ENCODE data around the gene SLC22A25. TPM values are rescaled to one million over a fixed set of nuclear protein-coding genes. Genes with fewer than 3 reads are reported as not detected.

The SLC22A25 gene
- total and polyA plus RNA-seq, 10 of the 15 experiments (the other 5 are each of a cell fraction or from before 2014, with no cell fraction given), result not detected

DNA sequence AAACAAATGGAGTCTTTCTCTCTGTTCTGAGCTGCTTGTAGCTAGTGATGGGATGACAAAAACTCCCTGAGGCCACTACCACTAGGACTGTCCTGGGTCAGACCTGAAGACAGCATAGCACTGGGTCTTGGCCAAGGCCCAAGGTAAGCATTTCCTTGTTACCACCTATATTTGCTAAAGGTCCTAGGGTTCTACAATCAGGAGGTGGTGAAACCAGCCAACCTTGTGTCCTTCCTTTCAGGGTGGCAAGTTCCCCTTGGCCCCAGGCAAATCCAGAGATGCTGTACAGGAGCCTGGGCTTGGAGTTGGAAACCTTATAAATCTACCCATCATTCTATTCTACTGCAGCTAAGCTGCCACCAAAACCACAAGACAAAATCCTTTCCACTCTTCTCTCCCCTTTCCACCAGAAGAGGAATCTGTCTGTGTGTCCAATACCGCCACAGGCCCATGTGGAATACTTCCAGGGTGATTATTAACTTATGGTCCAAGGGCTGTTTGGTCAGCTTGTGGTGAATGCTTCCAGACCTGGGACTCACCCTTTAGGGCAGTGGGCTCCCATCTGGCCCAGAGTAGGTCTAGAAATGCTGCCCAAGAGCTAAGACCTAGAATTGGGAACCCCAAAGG is 16.8 kb downstream of the SLC22A25 start:
- no peaks in the 10 kb centered on the region for H3K36me3 ChIP-seq (ENCODE audit: control insufficient read depth in 2 of 2, insufficient read depth in 2 of 2, low read length in 1 of 2)
- no peaks in the 10 kb centered on the region for H4K20me1 ChIP-seq (ENCODE audit: control insufficient read depth, insufficient read depth)
- SMC1A ChIA-PET (ENCODE audit: uncharacterized antibody, unreplicated experiment), result no interaction called here
- POLR2A ChIA-PET, result no interaction called here
- CTCF ChIA-PET, result no interaction called here
- ATAC-seq, result no peak
- BruUV-seq (replicated peaks), result no TSS peak
- DNase-seq (ENCODE audit: low read depth, low spot score), result no peak
- no peak overlapping the region for H3K9ac ChIP-seq (ENCODE audit: control insufficient read depth, insufficient read depth, low read length)
- RAD21 ChIA-PET (ENCODE audit: unreplicated experiment), result no interaction called here
- no peak overlapping the region for H3K4me2 ChIP-seq (ENCODE audit: control insufficient read depth, insufficient read depth)
- no peaks in the 10 kb centered on the region for H3K79me2 ChIP-seq (ENCODE audit: control insufficient read depth, insufficient read depth, low read length)
- no peak for FAIRE-seq
- no peaks in the 10 kb centered on the region for H3K27me3 ChIP-seq (replicated peaks in 1 of 2; ENCODE audit: control insufficient read depth in 2 of 2, insufficient read depth in 2 of 2, low read length in 1 of 2)
- no peaks in the 10 kb centered on the region for H3K9me3 ChIP-seq (replicated peaks; ENCODE audit: control insufficient read depth, insufficient read depth, low read length)
- H3K4me1 ChIP-seq (ENCODE audit: control insufficient read depth, insufficient read depth, low read length), result no peaks in the 10 kb centered on the region
- 18% methylated on average over 1 of the region's 1 CpG for WGBS (ENCODE audit: insufficient coverage, insufficient replicate concordance, low lambda C conversion rate, missing lambda C conversion rate)
- intact Hi-C loops (cut with micrococcal nuclease; ENCODE audit: unreplicated experiment), result no loop called here
- no peak overlapping the region for H3K4me3 ChIP-seq
- no peak overlapping the region for H3K27ac ChIP-seq (ENCODE audit: control insufficient read depth, insufficient read depth)
- H2AFZ ChIP-seq (ENCODE audit: control insufficient read depth, low read depth, low read length), result no peak overlapping the region
- in situ Hi-C loops (cut with MboI), result no loop called here
- TF ChIP-seq, protein P1, sequence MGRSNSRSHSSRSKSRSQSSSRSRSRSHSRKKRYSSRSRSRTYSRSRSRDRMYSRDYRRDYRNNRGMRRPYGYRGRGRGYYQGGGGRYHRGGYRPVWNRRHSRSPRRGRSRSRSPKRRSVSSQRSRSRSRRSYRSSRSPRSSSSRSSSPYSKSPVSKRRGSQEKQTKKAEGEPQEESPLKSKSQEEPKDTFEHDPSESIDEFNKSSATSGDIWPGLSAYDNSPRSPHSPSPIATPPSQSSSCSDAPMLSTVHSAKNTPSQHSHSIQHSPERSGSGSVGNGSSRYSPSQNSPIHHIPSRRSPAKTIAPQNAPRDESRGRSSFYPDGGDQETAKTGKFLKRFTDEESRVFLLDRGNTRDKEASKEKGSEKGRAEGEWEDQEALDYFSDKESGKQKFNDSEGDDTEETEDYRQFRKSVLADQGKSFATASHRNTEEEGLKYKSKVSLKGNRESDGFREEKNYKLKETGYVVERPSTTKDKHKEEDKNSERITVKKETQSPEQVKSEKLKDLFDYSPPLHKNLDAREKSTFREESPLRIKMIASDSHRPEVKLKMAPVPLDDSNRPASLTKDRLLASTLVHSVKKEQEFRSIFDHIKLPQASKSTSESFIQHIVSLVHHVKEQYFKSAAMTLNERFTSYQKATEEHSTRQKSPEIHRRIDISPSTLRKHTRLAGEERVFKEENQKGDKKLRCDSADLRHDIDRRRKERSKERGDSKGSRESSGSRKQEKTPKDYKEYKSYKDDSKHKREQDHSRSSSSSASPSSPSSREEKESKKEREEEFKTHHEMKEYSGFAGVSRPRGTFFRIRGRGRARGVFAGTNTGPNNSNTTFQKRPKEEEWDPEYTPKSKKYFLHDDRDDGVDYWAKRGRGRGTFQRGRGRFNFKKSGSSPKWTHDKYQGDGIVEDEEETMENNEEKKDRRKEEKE (IDR thresholded peaks at IDR 0.05), result no peak
- TF ChIP-seq, protein P2, sequence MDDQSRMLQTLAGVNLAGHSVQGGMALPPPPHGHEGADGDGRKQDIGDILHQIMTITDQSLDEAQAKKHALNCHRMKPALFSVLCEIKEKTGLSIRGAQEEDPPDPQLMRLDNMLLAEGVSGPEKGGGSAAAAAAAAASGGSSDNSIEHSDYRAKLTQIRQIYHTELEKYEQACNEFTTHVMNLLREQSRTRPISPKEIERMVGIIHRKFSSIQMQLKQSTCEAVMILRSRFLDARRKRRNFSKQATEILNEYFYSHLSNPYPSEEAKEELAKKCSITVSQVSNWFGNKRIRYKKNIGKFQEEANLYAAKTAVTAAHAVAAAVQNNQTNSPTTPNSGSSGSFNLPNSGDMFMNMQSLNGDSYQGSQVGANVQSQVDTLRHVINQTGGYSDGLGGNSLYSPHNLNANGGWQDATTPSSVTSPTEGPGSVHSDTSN (IDR thresholded peaks at IDR 0.05; ENCODE audit: insufficient replicate concordance, low read depth, low read length), result no peak
- no peak for TF ChIP-seq CBFB (IDR thresholded peaks at IDR 0.05; ENCODE audit: low read depth)
- TF ChIP-seq RCOR1 (conservative IDR thresholded peaks at IDR 0.05; ENCODE audit: low read depth, low read length), result no peak
- no peak for TF ChIP-seq HDGF (IDR thresholded peaks at IDR 0.05)
- TF ChIP-seq, protein P3, sequence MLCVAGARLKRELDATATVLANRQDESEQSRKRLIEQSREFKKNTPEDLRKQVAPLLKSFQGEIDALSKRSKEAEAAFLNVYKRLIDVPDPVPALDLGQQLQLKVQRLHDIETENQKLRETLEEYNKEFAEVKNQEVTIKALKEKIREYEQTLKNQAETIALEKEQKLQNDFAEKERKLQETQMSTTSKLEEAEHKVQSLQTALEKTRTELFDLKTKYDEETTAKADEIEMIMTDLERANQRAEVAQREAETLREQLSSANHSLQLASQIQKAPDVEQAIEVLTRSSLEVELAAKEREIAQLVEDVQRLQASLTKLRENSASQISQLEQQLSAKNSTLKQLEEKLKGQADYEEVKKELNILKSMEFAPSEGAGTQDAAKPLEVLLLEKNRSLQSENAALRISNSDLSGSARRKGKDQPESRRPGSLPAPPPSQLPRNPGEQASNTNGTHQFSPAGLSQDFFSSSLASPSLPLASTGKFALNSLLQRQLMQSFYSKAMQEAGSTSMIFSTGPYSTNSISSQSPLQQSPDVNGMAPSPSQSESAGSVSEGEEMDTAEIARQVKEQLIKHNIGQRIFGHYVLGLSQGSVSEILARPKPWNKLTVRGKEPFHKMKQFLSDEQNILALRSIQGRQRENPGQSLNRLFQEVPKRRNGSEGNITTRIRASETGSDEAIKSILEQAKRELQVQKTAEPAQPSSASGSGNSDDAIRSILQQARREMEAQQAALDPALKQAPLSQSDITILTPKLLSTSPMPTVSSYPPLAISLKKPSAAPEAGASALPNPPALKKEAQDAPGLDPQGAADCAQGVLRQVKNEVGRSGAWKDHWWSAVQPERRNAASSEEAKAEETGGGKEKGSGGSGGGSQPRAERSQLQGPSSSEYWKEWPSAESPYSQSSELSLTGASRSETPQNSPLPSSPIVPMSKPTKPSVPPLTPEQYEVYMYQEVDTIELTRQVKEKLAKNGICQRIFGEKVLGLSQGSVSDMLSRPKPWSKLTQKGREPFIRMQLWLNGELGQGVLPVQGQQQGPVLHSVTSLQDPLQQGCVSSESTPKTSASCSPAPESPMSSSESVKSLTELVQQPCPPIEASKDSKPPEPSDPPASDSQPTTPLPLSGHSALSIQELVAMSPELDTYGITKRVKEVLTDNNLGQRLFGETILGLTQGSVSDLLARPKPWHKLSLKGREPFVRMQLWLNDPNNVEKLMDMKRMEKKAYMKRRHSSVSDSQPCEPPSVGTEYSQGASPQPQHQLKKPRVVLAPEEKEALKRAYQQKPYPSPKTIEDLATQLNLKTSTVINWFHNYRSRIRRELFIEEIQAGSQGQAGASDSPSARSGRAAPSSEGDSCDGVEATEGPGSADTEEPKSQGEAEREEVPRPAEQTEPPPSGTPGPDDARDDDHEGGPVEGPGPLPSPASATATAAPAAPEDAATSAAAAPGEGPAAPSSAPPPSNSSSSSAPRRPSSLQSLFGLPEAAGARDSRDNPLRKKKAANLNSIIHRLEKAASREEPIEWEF (IDR thresholded peaks at IDR 0.05; ENCODE audit: insufficient replicate concordance, low read depth, low read length), result no peak

Data from GM12878 (cell line).